ENCODE results near the gene SCAPER.
A peak's percentile ranks its signal among the peaks of the same experiment; 100 is the strongest.

DNA sequence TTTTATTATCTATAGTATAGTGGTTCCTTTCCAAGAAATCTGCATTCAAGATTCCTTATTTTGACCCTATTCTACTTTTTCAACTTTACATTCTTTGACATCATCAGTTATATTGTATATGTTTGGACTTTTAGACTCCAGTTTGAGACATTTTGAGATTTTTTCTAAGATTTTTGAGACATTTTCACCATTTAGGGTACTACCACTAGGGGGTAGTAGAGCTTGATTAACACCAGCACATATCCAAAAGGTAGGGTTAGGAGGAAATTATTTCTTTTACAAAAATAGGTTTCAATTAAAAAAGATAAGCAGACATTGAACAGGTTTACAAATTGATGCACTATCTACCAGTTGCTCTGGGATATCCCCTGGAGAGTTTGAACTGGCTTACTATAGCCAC lies 262.5 kb downstream of the SCAPER start:
- no peak for TF ChIP-seq POLR2AphosphoS5 (IDR thresholded peaks at IDR 0.05)
- no peak for TF ChIP-seq EP300 (IDR thresholded peaks at IDR 0.05)
- TF ChIP-seq, protein P1, sequence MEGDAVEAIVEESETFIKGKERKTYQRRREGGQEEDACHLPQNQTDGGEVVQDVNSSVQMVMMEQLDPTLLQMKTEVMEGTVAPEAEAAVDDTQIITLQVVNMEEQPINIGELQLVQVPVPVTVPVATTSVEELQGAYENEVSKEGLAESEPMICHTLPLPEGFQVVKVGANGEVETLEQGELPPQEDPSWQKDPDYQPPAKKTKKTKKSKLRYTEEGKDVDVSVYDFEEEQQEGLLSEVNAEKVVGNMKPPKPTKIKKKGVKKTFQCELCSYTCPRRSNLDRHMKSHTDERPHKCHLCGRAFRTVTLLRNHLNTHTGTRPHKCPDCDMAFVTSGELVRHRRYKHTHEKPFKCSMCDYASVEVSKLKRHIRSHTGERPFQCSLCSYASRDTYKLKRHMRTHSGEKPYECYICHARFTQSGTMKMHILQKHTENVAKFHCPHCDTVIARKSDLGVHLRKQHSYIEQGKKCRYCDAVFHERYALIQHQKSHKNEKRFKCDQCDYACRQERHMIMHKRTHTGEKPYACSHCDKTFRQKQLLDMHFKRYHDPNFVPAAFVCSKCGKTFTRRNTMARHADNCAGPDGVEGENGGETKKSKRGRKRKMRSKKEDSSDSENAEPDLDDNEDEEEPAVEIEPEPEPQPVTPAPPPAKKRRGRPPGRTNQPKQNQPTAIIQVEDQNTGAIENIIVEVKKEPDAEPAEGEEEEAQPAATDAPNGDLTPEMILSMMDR (IDR thresholded peaks at IDR 0.05): peak in 1 of 3 experiments; percentile 14
- no peak for TF ChIP-seq POLR2A (IDR thresholded peaks at IDR 0.05; ENCODE audit: low read depth)

Data from esophagus muscularis mucosa (tissue), 4 donors.